Right ventricle myocardium inferior (tissue), 1 donor: ENCODE data around the gene ZBTB25. TPM values are rescaled to one million over a fixed set of nuclear protein-coding genes. Genes with fewer than 3 reads are reported as not detected.
A peak's percentile ranks its signal among the peaks of the same experiment; 100 is the strongest.
"Not testable (repeated sequence)": the region's sequence is repeated elsewhere in the genome, so short reads cannot be mapped to it uniquely, and the experiment has no call there.

Source experiments
- ATAC-seq: fragments of 200-7000 bp; cut with Tn5 transposase; one replicate; pipeline ENCODE4 v1.9.1; 2020; ENCODE audit warnings: mild to moderate bottlenecking, moderate library complexity
- DNase-seq: peaks from one replicate; pipeline ENCODE4 v3.0.0; 2021; ENCODE audit errors: missing footprints
- intact Hi-C: fragments of 100-400 bp; cut with DNase I; formaldehyde crosslinking; loops from one replicate; pipeline ENCODE4 v1.11.0; 2022
- total RNA-seq: library from RNA; stranded (reverse); fragmentation: NEBNext Ultra II Directional; extraction: Animal tissue kit (Norgen Biotek cat#: 25700); gene quantifications from one replicate; pipeline ENCODE4 v1.2.1, GENCODE V29; 2021
- donor health status: DM: no; HTN: yes; CAD: no; lungs with severe emphysema.

Gene ZBTB25
- total RNA-seq, 1 donor from 2014 or later, result 17.6 TPM

GRCh38 chr14:64520699-64521098 lies 17.1 kb upstream of the ZBTB25 start:
- ATAC-seq (no peak), DNase-seq (no peak)
- intact Hi-C loops, result no loop called here

- no peak for ATAC-seq
- intact Hi-C loops, result loop anchor here (10.0 kb wide), 1 partner anchor 117 kb away; no protein-coding TSS in a partner anchor
- DNase-seq, result no peak
Observed at GRCh38 chr14:64518229-64518628, 14.6 kb upstream of the ZBTB25 start.

GRCh38 chr14:64517667-64518066 lies 14.0 kb upstream of the ZBTB25 start:
- intact Hi-C loops, result loop anchor here (10.0 kb wide), 1 partner anchor 117 kb away; no protein-coding TSS in a partner anchor
- not testable (repeated sequence) for ATAC-seq, DNase-seq

- DNase-seq (no peak), ATAC-seq (no peak)
- intact Hi-C loops, result loop anchor here (10.0 kb wide), 1 partner anchor 118 kb away; no protein-coding TSS in a partner anchor
Observed at GRCh38 chr14:64516969-64517368, 13.3 kb upstream of the ZBTB25 start.

- intact Hi-C loops, result loop anchor here (10.0 kb wide), 1 partner anchor 120 kb away; no protein-coding TSS in a partner anchor
- ATAC-seq (no peak), DNase-seq (no peak)
Observed at GRCh38 chr14:64515053-64515452, 11.4 kb upstream of the ZBTB25 start.

GRCh38 chr14:64513271-64513670 lies 9.6 kb upstream of the ZBTB25 start:
- no peak for DNase-seq
- intact Hi-C loops, result loop anchor here (10.0 kb wide), 1 partner anchor 122 kb away; no protein-coding TSS in a partner anchor
- no peak for ATAC-seq

- intact Hi-C loops, result loop anchor here (10.0 kb wide), 1 partner anchor 124 kb away; no protein-coding TSS in a partner anchor
- DNase-seq, result no peak
Observed at GRCh38 chr14:64510825-64511671, 7.4 kb upstream of the ZBTB25 start.

GRCh38 chr14:64509036-64509435 lies 5.4 kb upstream of the ZBTB25 start:
- ATAC-seq, result no peak
- no peak for DNase-seq
- intact Hi-C loops, result loop anchor here (10.0 kb wide), 1 partner anchor 164 kb away; no protein-coding TSS in a partner anchor

More at GRCh38 chr14:64510825-64511671, 7.4 kb upstream of the ZBTB25 start:
- peak; percentile 44 for ATAC-seq

- DNase-seq (no peak), ATAC-seq (no peak)
- intact Hi-C loops, result loop anchor here (10.0 kb wide), 1 partner anchor 163 kb away; no protein-coding TSS in a partner anchor
Observed at GRCh38 chr14:64508215-64508776, 4.7 kb upstream of the ZBTB25 start.

GRCh38 chr14:64507376-64508156 lies 3.9 kb upstream of the ZBTB25 start:
- ATAC-seq (no peak), DNase-seq (no peak)
- intact Hi-C loops, result loop anchor here (10.0 kb wide), 1 partner anchor 163 kb away; no protein-coding TSS in a partner anchor

GRCh38 chr14:64506721-64507120 lies 3.1 kb upstream of the ZBTB25 start:
- intact Hi-C loops, result loop anchor here (10.0 kb wide), 1 partner anchor 162 kb away; no protein-coding TSS in a partner anchor
- ATAC-seq, result no peak
- no peak for DNase-seq

GRCh38 chr14:64504897-64505794 lies 1.5 kb upstream of the ZBTB25 start:
- DNase-seq (peak; percentile 96), ATAC-seq (peak; percentile 66)
- intact Hi-C loops, result loop anchor here (10.0 kb wide), 1 partner anchor 160 kb away; no protein-coding TSS in a partner anchor

- intact Hi-C loops, result loop anchor here (10.0 kb wide), 1 partner anchor 160 kb away; no protein-coding TSS in a partner anchor
- DNase-seq, result peak; percentile 94
- peak; percentile 77 for ATAC-seq
Observed at GRCh38 chr14:64504310-64504896, 765 bp upstream of the ZBTB25 start, which contains the start of gene ZBTB1. Gene ZBTB1, plus strand, starts transcription at chr14:64504770. Its CDS starts 16,735 bp downstream, at chr14:64521505.

GRCh38 chr14:64502887-64503433 lies 678 bp downstream of the ZBTB25 start:
- no peak for DNase-seq
- no peak for ATAC-seq
- intact Hi-C loops, result loop anchor here (10.0 kb wide), 1 partner anchor 158 kb away; no protein-coding TSS in a partner anchor

- no peak for ATAC-seq
Observed at GRCh38 chr14:64502456-64502855, 1.2 kb downstream of the ZBTB25 start.

GRCh38 chr14:64501411-64502171 lies 2.0 kb downstream of the ZBTB25 start:
- ATAC-seq (peak; percentile 21), DNase-seq (no peak)
- intact Hi-C loops, result loop anchor here (10.0 kb wide), 1 partner anchor 157 kb away; no protein-coding TSS in a partner anchor

More at GRCh38 chr14:64502456-64502855, 1.2 kb downstream of the ZBTB25 start:
- no peak for DNase-seq
- intact Hi-C loops, result loop anchor here (10.0 kb wide), 1 partner anchor 158 kb away; no protein-coding TSS in a partner anchor
